ENCODE results near the gene P2RX1.

Gene P2RX1

DNA sequence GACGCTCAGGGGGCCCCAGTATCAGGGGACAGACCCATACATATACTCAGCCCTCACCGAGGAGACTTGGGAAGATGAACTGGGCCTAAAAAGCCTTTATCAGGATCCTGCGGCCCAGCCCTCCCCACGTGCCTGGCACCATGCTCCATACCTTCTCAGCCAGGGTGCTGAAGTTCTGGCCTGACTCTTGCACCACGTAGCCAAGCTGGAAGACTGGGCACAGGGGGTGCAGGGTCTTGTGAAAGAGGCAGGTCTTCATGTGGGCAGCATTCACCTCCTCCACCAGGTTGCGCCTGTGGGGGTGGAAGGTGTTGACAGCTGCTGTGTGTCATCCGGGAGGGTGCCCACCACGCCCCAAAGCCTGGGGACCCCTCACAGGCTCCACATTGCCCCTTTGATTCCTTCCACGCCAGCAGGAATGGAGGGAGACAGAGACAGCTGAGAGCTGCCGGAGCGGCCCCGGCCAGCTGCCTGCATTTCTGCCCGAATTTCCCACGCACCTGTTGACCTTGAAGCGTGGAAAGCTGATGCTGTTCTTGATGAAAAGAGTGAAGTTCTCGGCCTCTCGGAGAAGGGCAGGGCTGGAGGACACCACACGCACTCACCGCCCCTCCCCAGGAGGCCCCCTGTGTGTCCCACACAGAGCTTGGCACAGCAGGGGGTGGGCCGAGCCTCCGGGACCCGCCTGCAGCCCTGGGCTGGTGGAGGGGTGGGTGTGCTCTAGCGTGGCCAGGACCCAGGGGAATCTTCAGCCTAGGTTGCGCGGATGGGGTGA is 13.0 kb downstream of the P2RX1 start:
- no peak for DNase-seq

GRCh38 chr17:3900646-3901045 is 15.6 kb downstream of the P2RX1 start:
- DNase-seq = no peak

GRCh38 chr17:3897731-3898130 is 18.5 kb downstream of the P2RX1 start:
- no peak for DNase-seq

- DNase-seq = no peak
Observed at GRCh38 chr17:3896968-3897235, 19.4 kb downstream of the P2RX1 start.

GRCh38 chr17:3896108-3896967 is 19.9 kb downstream of the P2RX1 start:
- no peak for DNase-seq

DNA sequence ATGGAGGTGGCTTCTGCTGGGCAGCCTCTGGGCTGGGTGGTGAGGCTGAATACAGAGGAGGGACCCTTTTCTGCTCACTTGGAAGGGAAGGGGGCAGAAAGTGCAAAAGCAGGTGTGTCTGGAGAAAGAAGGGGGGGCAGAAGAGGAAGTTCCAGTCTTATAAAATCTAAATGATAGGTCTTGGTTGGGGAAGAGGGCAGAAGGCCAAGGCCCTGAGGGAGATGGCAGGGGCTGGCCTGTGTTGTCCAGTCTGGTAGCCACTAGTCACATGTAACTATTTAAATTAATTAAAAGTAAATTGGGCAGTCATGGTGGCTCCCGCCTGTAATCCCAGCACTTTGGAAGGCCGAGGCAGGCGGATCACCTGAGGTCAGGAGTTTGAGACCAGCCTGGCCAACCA is 20.9 kb downstream of the P2RX1 start:
- DNase-seq = no peak

GRCh38 chr17:3894911-3895343 is 21.3 kb downstream of the P2RX1 start:
- no peak for DNase-seq

DNA sequence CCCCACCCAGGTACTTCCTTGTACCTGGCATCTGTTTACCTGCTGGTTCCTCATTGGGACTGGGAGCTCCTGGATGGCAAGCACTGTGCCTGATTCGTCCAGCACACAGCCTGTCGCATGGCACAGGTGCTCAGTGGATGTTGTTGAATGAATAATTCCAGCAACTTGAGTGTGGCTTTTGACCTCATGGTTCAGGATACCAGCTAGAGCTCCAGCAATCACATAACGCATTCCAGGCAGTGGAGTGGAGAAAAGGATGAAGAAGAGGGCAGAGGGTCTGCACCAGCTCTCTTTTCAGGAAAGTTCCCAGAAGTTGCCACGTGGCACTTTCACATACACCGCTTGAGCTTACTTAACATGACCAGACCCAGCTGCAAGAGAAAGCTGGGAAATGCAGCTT is 22.1 kb downstream of the P2RX1 start:
- no peak for DNase-seq

DNA sequence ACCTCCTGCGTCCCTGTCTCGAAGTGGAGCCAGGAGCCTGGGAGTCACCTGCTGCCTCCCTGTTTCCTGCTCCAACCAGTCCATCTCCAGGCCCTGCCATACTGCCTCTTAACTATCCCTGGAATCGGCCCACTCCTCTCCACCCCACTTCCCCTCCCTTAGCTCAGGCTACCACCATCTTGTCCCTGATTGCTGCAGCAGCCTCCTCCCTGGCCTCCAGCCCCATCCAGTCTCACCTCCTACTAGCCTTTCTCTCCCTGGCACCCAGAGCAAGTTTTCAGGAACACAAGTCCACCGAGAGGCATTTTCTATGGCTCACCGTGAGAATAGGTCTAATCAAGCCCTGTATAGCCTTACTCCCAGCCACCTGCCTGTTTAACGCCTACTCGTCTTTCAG is 22.5 kb downstream of the P2RX1 start:
- no peak for DNase-seq

- DNase-seq = peak; percentile 86
Observed at GRCh38 chr17:3893003-3893719, 23.1 kb downstream of the P2RX1 start, which contains the start of gene CAMKK1. Gene CAMKK1 (minus strand): TSS chr17:3893053. CDS start chr17:3885687, 7,366 bp downstream.

DNA sequence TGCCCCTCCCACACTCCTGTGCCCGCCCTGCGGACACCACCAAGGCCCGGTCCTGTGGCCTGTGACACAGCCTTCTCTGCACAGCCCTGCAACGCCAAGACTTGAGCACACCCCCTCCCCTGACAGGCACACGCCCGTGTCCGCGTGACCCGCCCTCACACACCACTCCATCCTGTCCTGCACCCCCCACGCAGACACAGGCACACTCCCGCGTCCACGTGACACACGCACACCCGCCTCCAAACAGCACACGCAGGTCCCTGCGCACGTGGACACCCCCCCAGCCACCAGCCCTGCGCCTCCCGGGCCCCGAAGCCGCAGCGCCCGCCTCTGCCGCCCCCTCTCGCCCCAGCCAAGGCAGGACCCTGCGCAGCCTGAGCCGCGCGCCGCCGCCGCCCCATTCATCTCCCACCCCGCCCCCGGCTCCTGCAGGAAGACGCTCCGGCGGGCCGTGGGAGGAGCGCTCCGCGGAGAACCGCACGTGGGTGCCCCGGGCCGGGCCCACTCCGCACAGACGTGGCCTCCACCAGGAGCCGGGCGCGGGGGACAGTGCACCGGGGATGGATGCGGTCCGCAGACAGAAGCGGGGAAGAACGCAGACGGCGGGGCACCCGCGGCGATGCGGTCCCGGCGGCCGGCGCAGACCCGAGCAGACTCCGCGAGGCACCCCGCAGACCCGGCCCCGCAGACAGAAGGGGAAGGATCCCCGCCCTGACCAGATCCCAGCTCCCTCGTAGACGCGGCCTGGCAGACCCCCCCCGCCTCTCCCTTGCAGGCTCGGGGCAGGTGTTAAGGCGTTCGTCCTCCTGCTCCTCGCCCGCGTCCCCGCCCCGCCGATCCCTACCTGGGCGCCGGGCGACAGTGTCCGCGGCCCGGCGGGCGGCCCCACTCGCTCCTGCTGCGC is 23.9 kb downstream of the P2RX1 start:
- DNase-seq = peak; percentile 31

DNA sequence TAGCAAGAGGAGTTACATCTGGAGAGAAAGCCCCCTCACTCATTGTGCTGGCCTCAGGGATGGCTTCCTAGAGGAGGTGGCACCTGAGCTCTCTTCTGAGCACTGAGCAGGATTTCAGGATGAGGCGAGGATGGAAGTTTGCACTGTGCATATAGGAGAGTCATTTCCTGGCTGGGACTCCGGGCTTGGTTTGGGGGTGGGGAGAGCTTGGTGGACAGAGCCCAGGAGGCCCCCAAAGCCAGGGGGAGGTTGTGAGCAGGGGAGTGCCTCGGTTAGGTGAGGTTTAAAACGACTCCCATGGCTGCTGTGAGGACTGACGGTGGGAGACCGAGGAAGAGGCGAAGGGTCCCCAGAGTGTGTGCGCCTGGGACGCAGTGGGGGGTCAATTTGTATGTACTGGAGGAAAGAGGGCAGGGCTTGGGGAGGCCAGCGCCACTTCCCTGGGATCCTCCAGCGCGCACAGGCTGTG is 24.6 kb downstream of the P2RX1 start:
- DNase-seq = no peak

DNA sequence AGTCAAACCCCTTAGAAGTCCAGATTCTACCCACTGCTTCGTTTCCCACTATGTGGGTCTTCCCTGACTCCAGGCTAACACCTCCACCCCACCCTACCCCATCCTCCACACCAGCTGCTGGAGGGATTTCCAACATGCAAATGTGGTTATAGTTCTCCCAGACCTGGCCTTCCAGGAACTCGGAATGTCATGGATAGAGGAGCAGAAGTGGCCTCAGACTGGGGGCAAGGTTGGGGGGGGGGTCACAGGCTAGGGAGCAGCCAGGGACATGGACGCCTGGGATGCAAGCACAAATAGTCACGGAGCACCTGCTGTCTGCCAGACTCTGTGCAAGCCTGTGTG is 25.4 kb downstream of the P2RX1 start:
- DNase-seq = no peak

DNA sequence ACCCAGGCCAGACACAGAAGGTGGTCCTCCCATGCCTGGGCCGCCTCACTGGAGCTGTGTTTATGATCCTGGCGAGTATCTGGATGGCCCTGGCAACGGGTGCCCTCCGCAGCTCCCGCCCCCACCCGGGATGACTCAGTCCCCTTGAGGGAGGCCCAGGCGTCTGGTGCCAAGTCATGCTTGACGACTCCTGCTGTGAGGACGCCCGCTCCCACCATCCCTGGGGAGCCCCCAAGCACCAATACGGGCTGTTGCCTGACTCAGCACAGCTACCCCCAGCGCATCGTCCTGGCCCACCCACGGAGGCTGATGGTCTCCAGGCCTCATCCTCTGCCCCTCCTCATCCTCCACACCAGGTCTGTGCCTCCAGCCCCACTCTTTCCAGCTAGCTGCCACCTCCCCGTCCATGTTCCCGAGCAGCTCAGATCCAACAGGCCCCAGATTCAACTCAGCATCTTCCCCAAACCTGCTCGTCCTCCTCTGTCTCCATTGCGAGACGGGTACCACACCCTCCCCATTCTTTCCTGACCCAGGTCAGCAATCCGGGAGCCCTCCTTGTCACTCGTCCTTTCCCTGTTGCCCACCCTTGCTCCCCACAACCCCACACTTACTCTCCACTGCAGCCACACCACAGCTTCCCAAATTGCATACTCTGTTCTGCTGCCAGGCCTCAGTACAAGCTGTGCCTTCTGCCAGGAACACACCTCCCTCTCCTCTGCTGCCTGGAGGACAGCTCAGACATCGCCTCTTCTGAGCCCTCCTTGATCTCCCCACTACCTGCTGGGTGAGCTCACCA is 26.0 kb downstream of the P2RX1 start:
- peak; percentile 46 for DNase-seq

GRCh38 chr17:3889325-3890012 is 26.8 kb downstream of the P2RX1 start:
- DNase-seq = no peak

- DNase-seq = no peak
Observed at GRCh38 chr17:3888343-3889171, 27.7 kb downstream of the P2RX1 start.

DNA sequence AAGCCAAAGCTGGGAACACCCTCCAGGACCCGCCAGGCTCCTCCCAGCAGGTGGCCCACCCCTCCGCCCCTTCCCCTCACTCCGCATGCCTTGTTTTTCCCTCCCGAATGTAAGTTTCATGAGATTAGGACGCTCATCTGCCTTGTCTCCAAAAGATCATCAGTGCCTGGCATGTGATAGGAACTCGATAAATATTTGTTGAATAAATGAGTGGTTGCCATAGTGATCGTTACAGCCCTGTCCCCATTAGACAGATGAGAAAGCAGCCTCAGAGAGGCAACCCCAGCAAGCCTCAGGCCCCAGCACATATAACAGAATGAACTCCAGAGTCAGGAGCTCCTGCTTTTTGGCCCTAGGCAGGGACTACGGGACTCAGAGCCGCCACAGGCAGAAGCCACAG is 28.5 kb downstream of the P2RX1 start:
- no peak for DNase-seq

DNA sequence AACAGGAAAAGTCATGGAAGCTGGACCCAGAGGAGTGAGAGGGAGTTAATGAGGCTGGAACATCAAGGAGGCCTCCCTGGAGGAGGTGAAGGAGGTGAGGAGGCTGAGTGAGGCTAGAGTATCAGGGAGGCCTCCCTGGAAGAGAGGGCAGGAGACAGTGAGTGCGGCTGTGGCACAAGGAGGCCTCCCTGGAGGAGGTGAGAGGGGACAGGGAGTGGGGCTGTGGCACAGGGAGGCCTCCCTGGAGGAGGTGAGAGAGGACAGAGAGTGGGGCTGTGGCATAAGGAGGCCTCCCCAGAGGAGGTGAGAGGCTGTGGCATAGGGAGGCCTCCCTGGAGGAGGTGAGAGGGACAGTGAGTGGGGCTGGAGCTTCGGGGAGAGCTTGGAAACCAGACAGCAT is 28.9 kb downstream of the P2RX1 start:
- DNase-seq = no peak

- DNase-seq = no peak
Observed at GRCh38 chr17:3886776-3887175, 29.5 kb downstream of the P2RX1 start.

DNA sequence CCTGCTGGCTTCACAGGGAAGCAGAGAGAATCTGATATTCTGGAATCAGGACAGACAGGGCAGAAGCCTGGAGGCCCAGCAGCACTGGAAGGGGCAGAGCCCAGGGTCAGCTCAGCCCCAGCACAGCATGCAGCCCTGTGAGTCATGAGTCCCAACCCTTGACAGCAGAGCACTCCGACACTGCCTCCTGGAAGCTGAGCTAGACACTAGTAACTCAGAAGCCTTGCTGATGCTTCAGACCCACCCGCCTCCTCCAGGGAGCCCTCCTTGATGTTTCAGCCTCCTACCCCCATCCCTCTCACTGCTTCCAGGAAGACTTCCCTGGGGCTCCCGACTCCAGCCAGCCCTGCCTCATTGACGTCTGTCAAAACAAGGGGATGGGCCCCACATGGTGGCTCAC is 30.3 kb downstream of the P2RX1 start:
- DNase-seq = no peak

Data from NCI-H345 (cell line).